HG03135 (cell line): Measurements from ENCODE around the gene LRRC56.

Experiments used
- ATAC-seq: cut with Tn5 transposase; IDR thresholded peaks from one replicate; pipeline ENCODE4 v1.9.1; 2021; ENCODE audit warnings: mild to moderate bottlenecking, moderate library complexity; ENCODE audit not compliant: unreplicated experiment

Gene LRRC56

DNA sequence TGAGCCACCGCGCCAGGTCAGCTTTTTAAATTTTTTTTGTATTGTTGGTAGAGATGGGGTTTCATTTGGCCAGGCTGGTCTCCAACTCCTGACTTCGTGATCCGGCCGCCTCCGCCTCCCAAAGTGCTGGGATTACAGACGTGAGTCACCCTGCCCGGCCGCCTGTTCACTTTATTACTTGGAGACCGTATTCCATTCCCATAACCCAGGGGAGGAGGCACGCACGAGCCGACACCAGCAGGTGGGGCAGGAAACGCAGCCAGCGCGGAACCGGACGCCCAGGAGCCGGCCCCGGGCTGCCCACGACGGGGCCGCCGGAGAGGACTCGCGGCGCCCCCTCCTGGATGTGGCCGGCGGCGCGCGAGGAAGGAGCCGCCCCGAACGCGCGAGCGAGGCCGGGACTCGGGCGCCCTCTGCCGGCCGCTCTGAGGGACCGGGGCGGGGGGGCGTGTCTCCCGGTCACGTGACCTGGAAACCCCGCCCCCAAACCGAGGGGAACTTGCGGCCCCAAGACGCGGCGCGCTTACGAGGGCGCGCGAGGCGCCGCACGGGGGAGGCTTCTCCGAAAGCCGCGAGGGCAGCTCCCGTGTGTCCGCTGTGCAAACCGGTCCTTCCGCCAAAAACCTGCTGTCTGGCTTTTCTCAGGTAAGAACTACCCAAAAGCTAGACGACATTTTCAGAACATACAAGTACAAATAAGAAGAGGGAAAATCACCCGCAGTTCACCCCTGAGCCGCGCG, 18.7 kb upstream of the LRRC56 start:
- ATAC-seq = peak; percentile 73

GRCh38 chr11:520428-521176, 16.7 kb upstream of the LRRC56 start:
- ATAC-seq = no peak

GRCh38 chr11:521177-521688, 16.1 kb upstream of the LRRC56 start:
- ATAC-seq = no peak

- ATAC-seq = no peak
Observed at GRCh38 chr11:526192-526591, 11.1 kb upstream of the LRRC56 start.

DNA sequence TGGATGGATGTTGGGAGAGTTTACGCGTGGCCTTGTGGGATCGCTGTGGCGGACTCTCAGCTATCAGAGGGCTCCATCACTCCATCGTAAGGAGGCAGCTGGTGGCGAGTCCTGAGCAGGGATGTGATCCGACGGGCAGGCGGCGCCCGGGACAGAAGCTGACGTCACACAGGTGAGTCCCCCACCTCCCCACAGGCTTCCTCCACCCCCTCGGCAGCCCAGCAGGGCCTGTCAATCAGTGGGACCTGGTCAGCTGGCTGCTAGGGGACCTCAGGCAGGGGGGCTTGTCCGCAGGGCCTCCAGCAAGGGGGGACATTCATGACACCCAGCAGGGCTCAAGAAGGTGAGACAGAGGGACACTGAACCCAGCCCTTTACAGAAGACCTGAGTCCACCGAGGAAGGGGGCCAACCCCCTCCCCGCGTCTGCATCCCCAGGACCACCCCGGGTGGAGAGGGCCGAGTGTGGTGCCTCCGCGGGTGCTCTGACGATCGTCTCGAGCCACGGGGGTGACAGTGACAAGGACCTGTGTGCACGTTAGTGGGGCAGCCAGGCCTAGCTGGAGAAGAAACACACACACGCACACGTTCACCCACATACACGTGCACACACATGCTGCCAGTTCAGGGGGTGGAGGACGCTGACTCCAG, 9.0 kb upstream of the LRRC56 start:
- ATAC-seq = no peak

DNA sequence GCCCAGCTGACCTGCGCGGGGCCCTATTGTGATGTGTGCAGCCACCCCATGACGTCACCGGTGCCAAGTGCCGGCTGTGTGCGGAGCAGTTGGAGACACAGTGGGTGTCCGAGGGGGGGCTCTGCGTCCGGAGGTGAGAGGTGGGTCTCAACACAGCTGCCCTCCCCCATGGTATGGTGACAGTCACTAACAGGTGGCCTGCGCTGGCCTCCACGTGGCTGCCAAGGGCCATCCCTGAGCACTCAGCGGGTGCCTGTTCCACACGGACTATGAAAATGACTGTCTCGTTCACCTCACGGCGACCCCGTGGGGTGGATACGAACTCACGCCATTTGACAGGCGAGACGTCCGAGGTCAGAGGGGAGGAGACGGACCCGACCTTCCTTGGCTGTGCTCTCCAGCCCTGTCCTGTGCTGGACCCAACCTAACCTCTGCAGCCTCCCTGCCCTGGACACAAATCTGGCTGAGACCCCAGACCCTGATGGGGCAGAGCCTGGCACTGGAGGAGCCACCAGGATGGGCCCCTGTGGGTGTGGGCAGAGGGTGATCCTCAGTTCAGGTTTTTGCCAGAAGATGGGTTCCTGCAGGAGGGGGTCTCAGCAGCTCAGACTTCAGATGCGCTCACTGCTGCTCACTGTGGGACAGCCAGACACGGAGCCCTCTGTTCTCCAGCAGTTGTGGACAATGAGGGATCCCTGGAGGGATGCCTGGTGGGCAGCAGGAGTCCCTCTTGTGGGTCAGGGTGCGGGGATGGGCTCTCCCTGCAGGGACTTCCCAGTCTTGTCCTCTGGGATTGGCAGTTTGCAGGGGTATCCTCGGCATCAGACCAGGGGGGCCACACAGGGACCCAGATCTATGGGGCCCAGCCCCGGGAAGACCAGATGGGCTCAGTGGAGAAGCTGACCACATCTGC, 8.3 kb upstream of the LRRC56 start:
- no peak for ATAC-seq

GRCh38 chr11:529728-530411, 7.5 kb upstream of the LRRC56 start:
- no peak for ATAC-seq

DNA sequence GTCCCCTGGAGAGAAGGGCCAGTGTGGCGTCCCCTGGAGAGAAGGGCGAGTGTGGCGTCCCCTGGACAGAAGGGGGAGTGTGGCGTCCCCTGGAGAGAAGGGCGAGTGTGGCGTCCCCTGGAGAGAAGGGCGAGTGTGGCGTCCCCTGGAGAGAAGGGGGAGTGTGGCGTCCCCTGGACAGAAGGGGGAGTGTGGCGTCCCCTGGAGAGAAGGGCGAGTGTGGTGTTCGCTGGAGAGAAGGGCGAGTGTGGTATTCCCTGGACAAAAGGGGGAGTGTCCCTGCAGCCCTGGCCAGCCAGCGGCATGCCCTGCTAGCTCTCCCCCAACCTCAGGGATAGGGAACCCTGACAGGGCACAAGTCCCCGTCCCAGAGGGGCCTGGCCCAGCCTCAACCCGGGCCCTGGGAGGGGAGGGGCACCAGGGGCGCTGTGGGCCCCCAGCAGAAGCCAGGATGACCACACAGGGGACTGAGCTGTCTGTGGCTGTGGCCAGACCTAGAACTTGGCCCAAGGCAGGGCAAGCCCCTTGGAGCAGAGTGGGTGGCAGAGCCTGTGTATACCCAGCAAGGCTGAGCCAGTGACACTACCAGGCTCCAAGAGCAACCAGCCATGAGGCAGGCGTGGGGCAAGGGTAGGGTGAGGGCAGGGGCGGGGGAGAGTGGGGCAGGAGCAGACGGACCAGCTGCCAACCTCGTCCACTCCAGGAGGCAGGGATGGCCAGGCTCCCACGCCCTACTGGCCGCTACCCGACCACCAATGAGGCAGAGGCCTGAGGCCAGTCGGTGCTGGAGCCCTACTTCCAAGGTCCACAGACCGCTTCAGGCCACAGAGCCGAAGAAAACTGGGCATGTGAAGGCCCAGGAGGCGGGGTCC, 6.1 kb upstream of the LRRC56 start:
- no peak for ATAC-seq

DNA sequence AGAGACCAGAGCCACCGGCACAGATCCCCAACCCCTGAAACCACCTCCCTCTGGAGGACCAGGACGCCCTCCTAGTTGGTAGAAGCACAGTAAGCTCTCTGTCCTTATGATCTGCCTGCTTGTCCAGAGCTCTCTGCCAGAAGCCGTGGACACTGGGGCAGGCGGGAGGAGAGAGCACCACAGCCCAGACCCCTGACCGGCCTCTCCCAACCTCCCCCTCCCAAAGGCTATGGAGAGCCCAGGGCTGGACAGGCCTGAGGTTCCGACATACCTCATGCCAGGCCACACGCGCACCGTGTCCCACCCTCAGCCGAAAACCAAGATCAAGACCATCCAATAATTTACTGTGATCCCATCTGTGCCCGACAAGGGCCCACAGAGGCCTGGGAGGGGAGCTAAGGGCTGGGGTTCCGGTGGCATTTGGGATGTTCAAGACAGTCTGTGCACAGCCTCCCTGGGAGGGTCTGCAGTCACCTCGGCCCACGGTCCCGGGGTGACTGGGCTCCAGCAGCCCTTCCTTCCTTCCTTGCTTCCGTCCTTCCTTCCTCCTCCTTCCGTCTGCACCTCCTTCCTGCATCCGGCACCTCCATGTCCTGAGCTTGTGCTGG, 5.3 kb upstream of the LRRC56 start:
- no peak for ATAC-seq

GRCh38 chr11:532527-532985, 4.8 kb upstream of the LRRC56 start:
- ATAC-seq = no peak

DNA sequence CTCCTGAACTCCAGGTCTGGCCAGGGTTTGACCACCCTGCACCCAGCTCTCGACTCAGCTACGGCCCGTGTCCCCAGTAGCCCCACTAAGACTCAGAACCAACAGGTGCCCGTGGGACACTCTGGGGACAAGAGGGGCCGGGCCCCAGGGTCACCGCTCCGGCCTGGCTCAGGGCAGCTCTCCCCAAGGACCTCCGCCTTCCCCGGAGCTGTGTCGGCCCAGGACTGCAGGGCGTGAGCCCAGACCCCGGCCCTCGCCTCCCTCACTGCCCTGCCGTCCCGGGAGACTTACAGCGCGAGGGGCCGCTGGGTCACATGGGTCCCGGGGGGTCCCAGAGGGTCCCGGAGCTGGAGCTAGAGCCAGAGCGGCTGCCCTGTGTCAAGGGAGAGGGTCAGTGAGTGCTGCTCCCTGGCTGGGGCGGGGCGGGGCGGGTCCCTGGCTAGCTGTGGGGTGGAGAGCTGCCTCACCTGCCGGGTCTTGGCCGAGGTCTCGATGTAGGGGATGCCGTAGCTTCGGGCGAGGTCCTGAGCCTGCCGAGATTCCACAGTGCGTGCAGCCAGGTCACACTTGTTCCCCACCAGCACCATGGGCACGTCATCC, 4.2 kb upstream of the LRRC56 start:
- no peak for ATAC-seq

DNA sequence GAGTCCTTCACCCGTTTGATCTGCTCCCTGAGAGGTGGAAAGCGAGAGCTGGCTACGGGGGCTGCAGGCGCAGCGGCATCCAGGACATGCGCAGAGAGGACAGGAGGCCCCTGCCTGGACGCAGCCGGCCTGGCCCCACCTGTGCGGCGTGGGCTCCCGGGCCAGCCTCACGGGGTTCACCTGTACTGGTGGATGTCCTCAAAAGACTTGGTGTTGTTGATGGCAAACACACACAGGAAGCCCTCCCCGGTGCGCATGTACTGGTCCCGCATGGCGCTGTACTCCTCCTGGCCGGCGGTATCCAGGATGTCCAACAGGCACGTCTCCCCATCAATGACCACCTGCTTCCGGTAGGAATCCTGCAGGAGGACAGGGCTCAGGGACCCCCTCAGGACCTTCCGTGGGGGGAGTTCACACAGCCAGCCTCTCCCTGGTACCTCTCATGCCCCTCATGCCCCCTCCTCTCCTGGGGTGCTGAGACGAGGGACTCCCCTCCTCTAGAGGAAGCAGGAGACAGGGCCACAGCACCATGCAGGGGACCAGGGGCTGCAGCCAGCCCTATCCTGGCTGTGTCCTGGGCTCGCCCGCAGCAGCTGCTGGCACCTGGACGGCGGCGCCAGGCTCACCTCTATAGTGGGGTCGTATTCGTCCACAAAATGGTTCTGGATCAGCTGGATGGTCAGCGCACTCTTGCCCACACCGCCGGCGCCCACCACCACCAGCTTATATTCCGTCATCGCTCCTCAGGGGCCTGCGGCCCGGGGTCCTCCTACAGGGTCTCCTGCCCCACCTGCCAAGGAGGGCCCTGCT, 3.5 kb upstream of the LRRC56 start:
- ATAC-seq = no peak

DNA sequence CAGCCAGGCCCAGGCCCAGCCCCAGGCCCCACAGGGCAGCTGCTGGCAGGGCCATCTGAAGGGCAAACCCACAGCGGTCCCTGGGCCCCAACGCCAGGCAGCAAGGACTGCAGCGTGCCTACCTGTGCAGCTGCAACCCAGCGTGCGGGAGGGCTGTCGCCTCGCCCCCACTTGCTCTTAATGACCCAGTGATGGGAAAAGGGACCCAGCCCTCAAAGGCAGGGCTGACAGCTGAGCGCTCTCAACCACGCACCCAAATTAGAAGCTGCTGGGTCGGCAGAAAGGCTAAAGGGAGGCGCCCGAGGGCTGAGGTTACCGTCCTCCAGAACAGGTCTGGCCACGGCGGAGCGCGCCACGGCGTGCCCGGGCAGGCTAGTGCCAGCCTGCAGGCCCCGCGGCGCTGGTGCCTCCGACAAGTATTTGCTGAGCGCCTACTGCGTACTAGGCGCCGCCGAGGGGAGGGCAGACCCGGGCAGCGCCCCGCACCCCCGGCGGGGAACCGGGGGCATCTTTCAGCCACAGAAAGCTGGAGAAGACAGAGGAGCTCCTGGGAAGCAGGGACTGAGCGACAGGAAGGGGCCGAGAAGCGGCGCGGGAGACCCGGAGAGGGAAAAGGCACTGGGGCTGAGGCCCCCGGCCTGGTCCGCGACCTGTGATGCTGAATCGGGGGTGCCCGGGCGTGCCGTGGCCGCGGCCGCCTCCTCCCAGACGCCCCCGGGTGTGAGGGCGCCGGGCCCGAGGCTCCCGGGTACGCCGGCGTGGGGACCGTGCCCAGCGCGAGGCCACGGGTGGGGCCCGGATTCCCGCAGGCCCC, 2.7 kb upstream of the LRRC56 start:
- no peak for ATAC-seq

- ATAC-seq = no peak
Observed at GRCh38 chr11:535210-535518, 2.2 kb upstream of the LRRC56 start.

DNA sequence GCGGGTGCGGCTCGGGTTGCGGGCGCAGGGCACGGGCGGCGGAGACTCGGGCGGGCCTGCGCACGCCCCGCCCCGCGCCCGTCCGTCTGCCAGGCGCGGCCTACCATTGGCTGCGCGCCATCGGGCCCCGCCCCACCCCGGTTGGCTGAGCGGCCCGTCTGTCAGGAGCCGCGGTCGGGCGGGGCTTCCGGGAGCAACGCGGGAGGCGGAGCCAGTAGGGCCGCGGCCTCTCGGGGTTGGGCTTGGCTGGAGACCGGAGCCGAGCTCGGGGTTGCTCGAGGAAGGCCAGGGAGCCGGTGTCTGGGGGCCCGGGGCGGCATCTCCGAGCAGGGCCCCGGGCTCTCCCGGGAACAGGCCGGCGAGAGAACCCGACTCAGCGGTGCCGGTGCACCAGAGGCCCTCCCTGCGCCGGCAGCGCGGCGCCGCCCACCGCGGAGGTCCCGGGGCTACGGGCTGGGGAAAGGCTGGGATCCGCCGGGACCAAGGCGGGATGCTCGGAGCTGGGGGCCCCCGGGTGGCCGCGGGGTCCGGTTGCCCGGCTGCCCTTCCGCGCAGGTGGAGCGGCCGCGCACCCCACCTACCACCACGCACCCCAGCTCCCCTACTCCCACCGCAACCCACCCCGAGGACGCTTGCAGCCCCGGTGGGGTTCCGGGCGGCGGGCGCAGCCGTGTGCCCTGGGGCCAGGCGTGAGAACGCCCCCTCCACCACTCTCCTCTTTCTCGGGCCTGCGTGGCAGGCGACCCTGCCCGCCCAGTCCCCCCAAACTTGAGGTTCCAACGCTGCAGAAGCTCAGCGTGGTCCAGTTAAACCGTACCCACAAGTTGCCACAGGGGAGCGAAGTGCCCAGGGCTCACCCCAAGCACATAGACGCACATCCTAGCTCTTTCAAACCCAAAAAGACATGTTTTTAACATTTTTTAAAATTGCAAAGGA, 1.5 kb upstream of the LRRC56 start, which contains the start of gene HRAS:
Gene HRAS, minus strand, starts transcription at position 58 of the 936 bp plus-strand sequence.
- ATAC-seq = peak; percentile 60
